GF-D8 (cell line): ENCODE measurements around the gene PCBP3.
A peak's percentile ranks its signal among the peaks of the same experiment; 100 is the strongest.

Experiments
- DNase-seq: peaks from one replicate; lab custom pipeline; 2025; lab: John Stamatoyannopoulos, UW

PCBP3 gene

DNA sequence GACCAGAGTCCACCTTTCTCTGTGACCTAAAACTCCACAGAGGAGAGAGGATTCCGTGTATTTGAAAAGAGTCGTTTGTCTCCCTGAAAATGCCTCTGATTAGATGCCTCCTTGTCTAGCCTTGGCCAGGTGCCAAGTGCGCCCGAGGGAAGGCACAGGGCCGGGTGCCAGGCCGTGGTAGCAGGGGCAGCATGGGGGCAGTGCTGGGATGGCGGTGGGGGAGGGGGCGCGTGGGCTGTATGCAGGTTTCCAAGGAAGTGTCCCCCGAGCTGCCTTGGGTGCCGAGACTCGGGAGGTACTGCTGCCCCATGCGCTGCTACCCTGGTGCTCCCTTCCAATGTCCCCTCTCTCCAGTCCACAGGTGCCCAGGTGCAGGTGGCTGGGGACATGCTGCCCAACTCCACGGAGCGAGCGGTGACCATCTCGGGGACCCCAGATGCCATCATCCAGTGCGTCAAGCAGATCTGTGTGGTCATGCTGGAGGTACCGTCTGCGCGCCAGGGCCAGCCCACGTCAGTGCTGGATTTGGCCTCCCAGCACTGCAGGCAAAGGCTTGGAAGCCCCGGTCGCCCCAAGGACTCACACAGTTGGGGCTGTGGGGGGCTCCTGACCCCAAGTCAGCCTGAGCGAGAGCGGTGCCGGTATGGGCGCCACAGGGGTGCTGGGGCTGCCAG is 267.2 kb downstream of the PCBP3 start:
- no peak for DNase-seq

- DNase-seq, result no peak
These were observed 268.3 kb downstream of the PCBP3 start for GRCh38 chr21:45911806-45912325.

DNA sequence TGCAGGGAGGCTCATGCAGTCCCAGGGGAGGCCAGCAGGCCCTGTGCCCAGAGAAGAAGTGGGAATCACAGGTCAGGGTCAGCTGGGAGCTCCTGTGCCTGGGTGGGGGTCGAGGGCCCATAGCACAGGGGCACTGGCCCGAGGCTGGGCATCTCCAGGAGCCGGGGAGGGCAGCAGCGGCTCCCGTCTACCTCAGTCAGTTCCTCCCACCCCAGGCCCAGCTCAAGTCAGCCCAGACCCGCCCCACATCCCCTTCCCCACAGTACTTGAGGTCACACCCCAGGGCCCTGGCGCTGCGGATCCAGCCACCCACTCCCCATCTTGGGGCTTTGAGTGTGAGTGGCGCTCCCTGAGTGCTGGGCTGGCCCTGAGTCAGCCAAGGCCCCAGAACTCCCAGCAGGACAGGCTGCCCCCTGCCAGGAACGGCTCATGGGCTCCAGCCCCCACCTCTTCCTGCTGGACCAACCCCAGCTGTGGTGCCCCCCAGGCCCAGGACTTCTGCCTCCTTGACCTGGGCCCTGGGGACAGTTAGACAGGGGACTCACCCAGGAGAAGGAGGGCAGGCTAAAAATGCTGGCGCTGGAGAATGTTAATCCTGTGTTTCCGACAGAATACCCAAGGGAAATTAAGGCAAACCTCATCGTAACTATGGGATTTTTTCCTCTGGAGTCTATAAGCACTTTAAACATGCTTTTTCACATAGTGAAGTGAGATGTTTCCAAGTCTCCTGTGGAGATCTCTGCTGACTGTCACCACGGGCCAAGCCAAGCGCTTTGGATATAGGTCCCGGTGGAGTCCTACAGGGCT is 269.3 kb downstream of the PCBP3 start:
- DNase-seq, result no peak

DNA sequence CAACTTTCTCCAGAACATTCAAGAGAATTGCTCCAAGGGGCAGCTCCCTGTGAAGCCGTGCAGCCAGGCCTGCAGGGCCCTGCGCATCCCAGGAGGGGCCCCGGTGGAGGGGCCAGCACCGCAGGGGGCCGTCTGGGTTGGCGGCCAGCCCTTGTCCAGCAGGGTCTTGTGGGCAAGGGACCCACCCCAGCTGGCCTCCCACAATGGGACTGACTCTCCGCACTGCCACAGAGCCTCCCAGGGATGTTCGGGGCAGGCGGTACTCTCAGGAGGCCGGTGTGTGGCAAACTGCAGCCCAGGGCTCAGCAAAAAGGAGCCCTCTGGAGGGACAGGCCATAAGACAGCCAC is 269.9 kb downstream of the PCBP3 start:
- no peak for DNase-seq

DNA sequence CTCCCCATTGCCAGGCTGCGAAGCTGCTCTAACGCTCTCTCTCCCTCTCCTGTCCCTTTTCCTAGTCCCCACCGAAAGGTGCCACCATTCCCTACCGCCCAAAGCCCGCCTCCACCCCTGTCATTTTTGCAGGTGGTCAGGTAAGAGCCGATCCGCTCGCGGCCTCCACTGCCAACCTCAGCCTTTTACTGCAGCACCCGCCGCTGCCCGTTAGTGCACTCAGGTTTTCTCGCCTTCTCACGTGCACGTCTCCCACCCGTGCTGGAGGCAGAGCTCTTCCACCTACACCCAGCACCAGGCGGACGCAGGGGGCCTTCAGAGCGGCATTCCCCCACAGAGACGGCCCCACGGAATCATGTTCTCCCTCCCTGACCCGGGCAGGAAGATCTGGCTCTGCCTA is 270.4 kb downstream of the PCBP3 start:
- no peak for DNase-seq

GRCh38 chr21:45914321-45914845 is 270.9 kb downstream of the PCBP3 start:
- DNase-seq, result no peak

GRCh38 chr21:45916011-45916840 is 272.7 kb downstream of the PCBP3 start:
- peak; percentile 5 for DNase-seq

- no peak for DNase-seq
These were observed 273.7 kb downstream of the PCBP3 start for GRCh38 chr21:45917241-45917640.

DNA sequence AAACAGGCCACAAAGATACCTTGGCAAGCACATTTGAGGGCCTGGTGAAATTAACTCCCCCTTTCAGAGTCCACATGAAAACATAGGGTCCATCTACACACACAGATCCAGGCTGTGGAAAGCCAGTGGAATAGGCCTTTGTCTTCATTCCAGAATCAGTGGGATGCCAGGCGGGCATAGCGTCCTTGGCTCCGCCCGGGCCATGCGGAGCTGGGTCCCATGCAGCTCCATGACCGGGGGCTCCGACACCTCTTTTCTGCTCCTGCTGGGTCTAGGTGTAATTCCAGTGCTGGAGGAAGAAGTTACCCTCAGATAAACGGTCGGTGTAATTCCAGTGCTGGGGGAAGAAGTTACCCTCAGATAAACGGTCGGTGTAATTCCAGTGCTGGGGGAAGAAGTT is 274.5 kb downstream of the PCBP3 start:
- no peak for DNase-seq

- DNase-seq, result no peak
These were observed 275.4 kb downstream of the PCBP3 start for GRCh38 chr21:45918835-45919447.

DNA sequence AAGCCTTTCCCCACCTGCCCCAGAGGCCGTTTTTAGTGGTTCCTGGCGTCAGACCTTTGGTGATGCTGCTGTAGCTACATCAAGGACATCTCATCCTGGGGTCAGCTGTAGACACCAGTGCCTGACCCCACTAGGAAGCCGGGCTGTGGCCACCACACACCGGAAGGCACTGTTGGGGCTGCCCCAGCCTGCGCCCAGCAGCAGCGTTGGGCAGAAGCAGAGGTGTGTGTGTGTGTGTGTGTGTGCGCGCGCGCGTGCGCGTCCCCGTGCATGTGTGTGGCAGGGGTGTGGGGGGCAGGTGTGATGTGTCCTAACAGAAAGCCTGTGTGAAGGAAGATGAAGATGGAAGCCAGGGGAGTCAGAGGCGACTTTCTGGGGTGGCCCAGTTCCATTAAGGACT is 276.1 kb downstream of the PCBP3 start:
- DNase-seq, result no peak

GRCh38 chr21:45920824-45921600 is 277.5 kb downstream of the PCBP3 start:
- DNase-seq, result no peak

- DNase-seq, result no peak
These were observed 278.4 kb downstream of the PCBP3 start for GRCh38 chr21:45921917-45922316.

- no peak for DNase-seq
These were observed 279.1 kb downstream of the PCBP3 start for GRCh38 chr21:45922648-45923047.

DNA sequence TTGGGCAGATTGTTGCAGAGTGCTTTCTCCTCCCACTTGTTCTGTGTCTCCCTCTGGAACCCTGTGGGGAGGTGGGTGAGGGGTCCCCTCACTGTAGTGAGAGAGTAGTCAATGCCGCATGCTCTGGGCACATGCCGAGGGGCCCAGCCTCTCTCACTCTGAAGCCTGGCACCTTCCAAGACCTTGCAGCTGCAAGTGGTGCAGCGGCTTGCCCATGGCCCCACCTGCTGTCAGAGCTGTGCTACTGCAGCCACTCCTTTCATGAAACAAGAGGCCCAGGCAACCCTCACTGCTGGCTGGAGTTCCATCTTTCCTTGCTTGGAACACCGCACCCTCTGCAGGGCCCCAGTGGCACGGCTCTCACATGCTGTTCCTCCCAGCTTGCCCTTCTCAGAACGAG is 279.6 kb downstream of the PCBP3 start:
- no peak for DNase-seq

DNA sequence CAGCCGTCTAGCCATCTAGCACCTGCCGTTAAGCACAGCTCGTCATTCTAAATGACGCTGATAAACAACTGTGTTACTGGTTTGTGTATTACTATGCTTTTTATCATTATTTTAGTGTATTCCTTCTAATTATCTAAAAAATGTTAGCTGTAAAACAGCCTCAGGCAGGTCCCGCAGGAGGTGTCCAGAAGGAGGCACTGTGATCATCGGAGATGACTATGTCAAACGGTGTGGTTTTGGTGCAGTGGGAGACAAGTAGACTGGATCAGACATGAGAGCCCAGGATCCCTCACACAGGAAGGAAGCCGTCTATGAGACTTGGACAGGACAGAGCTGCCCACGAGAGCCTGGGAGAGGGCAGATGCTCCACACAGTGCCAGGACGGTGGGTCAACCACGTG is 282.8 kb downstream of the PCBP3 start:
- no peak for DNase-seq

GRCh38 chr21:45927032-45927431 is 283.5 kb downstream of the PCBP3 start:
- DNase-seq, result no peak

DNA sequence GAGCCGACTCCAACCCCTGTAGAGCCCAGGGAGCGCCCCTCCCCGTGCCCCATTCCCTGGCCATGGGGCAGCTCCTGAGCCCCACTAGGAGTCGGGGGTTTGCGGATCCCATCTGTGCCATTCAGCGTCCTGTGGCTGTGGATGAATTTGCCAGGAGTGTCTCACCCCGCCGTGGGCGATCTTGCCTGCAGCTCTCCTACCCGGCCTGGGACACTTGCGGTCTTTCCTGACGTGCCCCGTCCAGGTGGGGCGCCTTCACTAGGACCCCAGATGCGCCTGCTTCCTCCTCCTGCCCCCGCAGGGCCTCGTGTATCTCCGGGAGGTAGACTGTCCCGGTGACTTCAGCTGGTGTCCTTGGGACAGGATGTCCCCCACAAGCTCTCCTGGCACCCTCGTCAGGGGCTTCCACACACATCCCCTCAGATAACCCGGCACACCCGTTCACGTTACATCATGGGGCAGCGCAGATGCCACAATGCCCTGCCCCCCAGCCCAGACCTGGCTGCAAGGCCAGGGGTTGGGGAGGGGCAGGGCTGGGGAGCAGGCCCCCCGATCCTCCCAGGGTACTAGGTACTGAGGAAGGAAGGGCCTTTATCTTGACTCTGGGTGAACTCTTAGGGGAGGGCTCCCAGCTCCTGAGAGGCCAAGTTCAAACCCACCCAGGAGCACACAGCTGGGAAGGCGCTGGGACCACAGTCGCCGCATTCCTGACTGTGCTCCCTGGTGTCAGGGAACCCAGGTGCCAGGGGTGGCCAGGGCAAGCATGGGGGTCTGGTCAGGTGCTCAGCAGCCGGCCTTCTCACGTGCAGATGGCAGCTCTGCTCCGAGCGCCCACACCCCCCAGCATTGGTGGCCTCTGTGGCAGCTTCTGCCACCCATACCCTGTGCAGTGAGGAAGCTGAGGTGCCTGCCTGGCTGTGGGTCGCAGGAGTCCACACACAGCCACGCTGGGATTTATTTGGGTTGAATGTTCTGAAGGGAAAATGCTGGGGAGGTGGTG is 284.6 kb downstream of the PCBP3 start:
- no peak for DNase-seq

DNA sequence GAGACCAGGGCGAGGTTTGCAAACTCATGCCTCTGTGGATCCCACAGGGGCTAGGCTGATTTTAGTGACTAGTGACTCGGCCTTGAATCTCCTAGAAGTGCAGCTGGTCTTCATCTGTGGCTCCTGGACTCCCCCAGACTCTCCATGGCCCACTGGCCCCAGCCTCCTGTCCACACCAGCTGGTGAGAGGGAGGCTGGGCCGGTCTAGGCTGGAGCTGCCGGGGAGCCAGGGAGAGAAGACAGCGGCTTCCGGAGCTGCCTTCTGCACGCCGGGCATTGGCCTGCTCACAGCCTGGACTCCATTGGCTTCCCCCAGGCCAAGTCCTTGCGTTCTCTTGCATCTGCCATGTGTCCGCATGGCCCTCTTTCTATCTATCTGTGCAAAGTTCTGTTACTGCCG is 285.9 kb downstream of the PCBP3 start:
- DNase-seq, result no peak

GRCh38 chr21:45930231-45930760 is 286.8 kb downstream of the PCBP3 start:
- DNase-seq, result no peak
